OCI-LY7 (cell line): ENCODE measurements around the gene FIGN. TPM values are rescaled to one million over a fixed set of nuclear protein-coding genes. Genes with fewer than 3 reads are reported as not detected.

Experiments
- BruUV-seq: library from RNA; stranded (reverse); fragments of 400-500 nt; replicated peaks from 2 replicates; lab custom pipeline; 2021; lab: Mats Ljungman, UMichigan
- CTCF ChIA-PET: fragments of 300-600 bp; sonication (Branson Sonifier 250); formaldehyde crosslinking; loops from one replicate; lab custom pipeline; 2022; ENCODE audit warnings: antibody characterized with exemption; ENCODE audit not compliant: unreplicated experiment; lab: Charles Lee
- POLR2A ChIA-PET: fragments of 300-600 bp; sonication (Branson Sonifier 250); formaldehyde crosslinking; loops from one replicate; lab custom pipeline; 2022; ENCODE audit warnings: antibody characterized with exemption; lab: Charles Lee
- DNase-seq: peaks from one replicate; pipeline ENCODE4 v3.0.0-alpha.2; 2015; ENCODE audit warnings: low spot score
- H2AFZ ChIP-seq: fragments of 200-600 bp; sonication (generic), shearing (Covaris generic); 2 replicates; pipeline ENCODE4 v1.6.1; 2014; ENCODE audit warnings: mild to moderate bottlenecking, antibody characterized with exemption, low read length, moderate library complexity
- H3K27ac ChIP-seq: fragments of 200-600 bp; sonication (generic); 2 replicates; pipeline ENCODE4 v1.5.1; 2014; ENCODE audit warnings: mixed run types, low read depth, mild to moderate bottlenecking, moderate library complexity, low read length, inconsistent platforms; ENCODE audit not compliant: poor library complexity, severe bottlenecking
- H3K36me3 ChIP-seq: fragments of 200-600 bp; sonication (generic); 2 replicates; pipeline ENCODE4 v1.6.1; 2014; ENCODE audit warnings: mild to moderate bottlenecking, antibody characterized with exemption, low read length, moderate library complexity, mixed read lengths; ENCODE audit not compliant: insufficient read depth
- H3K4me1 ChIP-seq: fragments of 200-600 bp; sonication (generic); 2 replicates; pipeline ENCODE4 v1.5.1; 2014; ENCODE audit warnings: mild to moderate bottlenecking, low read length; ENCODE audit not compliant: insufficient read depth, poor library complexity, severe bottlenecking
- H3K4me2 ChIP-seq: fragments of 200-600 bp; sonication (generic); 2 replicates; pipeline ENCODE4 v1.6.1; 2014; ENCODE audit warnings: mild to moderate bottlenecking, low read length
- H3K4me3 ChIP-seq: fragments of 200-600 bp; sonication (generic); 2 replicates; pipeline ENCODE4 v1.5.1; 2014; ENCODE audit warnings: mild to moderate bottlenecking, low read depth, low read length; ENCODE audit not compliant: poor library complexity, severe bottlenecking
- H3K79me2 ChIP-seq: fragments of 200-600 bp; sonication (generic); 2 replicates; pipeline ENCODE4 v1.6.1; 2016; ENCODE audit warnings: low read depth, mild to moderate bottlenecking, low read length, moderate library complexity, mixed read lengths; ENCODE audit not compliant: insufficient read depth
- H3K9me2 ChIP-seq: fragments of 200-600 bp; sonication (generic); 2 replicates; pipeline ENCODE4 v1.6.1; 2016; ENCODE audit warnings: mild to moderate bottlenecking, low read length, mixed read lengths; ENCODE audit not compliant: insufficient read depth
- H3K9me3 ChIP-seq: fragments of 200-600 bp; sonication (generic); 2 replicates; pipeline ENCODE4 v1.6.1; 2014; ENCODE audit warnings: mild to moderate bottlenecking, mixed run types, low read length, mixed read lengths
- H4K20me1 ChIP-seq: fragments of 200-600 bp; sonication (generic); 2 replicates; pipeline ENCODE4 v1.6.1; 2014; ENCODE audit warnings: mild to moderate bottlenecking, antibody characterized with exemption, low read length, moderate library complexity, mixed read lengths; ENCODE audit not compliant: insufficient read depth
- CTCF ChIP-seq: fragments of 200-600 bp; sonication (generic); conservative IDR thresholded peaks from 2 replicates; pipeline ENCODE4 v1.5.1; 2014; ENCODE audit warnings: mild to moderate bottlenecking, antibody characterized with exemption, low read length, moderate library complexity, mixed read lengths
- EZH2phosphoT487 ChIP-seq: fragments of 200-600 bp; sonication (generic); IDR thresholded peaks from 2 replicates; pipeline ENCODE4 v1.6.1; 2018; ENCODE audit warnings: low read depth, borderline replicate concordance, mild to moderate bottlenecking, mixed run types, antibody characterized with exemption, low read length, moderate library complexity, mixed read lengths
- intact Hi-C: fragments of 100-400 bp; cut with micrococcal nuclease; formaldehyde crosslinking; loops from one replicate; pipeline ENCODE4 v1.10.0; 2022; ENCODE audit not compliant: unreplicated experiment
- total RNA-seq, 2 experiments: library from RNA; depleted of rRNA in 1 of 2; stranded (reverse); fragments of >200 nt in 1 of 2; shearing (Covaris generic) in 1 of 2; gene quantifications; 2 replicates each; pipeline ENCODE4 v1.2.3, GENCODE V29; 2014 to 2022

The FIGN gene
- total RNA-seq, 2 experiments from 2014 or later = not detected

DNA sequence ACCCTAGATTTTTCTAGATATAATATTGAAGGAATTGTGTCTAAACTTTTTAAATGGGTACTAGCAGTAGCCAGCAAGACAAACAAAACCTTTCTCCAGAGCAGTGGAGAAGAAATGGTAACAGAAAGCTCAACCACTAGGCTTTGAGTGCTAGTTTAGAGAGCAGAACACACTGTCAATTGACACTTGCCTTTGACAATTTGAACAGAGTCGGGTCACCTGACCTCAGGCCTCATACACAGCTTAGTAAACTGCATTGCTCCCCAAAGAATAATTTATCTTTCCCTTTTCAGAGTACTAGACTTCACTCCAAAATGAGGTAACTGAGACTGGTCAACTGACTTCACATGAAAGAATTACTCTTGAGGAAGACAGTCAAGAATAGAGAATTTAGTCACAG lies 48.6 kb downstream of the FIGN start:
- H3K4me2 ChIP-seq = no peak overlapping the region
- no TSS peak for BruUV-seq
- no peaks in the 10 kb centered on the region for H3K36me3 ChIP-seq
- H3K79me2 ChIP-seq = no peaks in the 10 kb centered on the region
- no peak for TF ChIP-seq CTCF
- TF ChIP-seq EZH2phosphoT487 = no peak
- no peak overlapping the region for H3K4me3 ChIP-seq
- intact Hi-C loops = no loop called here
- H3K27ac ChIP-seq = no peak overlapping the region
- no peaks in the 10 kb centered on the region for H3K9me3 ChIP-seq
- H3K4me1 ChIP-seq = no peaks in the 10 kb centered on the region
- no peak overlapping the region for H2AFZ ChIP-seq
- no peak for DNase-seq
- POLR2A ChIA-PET = no interaction called here
- H4K20me1 ChIP-seq = no peaks in the 10 kb centered on the region
- no peaks in the 10 kb centered on the region; the same call in 1 of the 2 replicates for H3K9me2 ChIP-seq
- CTCF ChIA-PET = no interaction called here

DNA sequence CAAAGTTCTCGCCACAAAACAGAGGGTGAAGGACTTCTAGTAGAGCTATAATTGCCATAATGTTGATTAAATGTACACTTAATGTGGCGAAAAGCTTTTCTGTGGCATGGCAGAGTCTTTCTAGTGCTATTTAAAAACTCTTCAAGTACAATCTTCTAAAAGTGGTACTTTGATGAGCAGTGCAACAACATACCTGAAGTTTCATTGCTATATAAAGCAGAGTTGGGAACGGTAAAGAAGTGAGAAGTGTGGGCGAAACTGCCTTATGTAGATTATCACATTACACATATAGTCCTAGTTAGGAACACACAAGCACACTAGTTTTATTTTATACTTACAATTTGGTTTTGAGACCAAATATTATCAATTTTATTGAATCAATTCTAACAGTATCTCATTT lies 49.5 kb downstream of the FIGN start:
- POLR2A ChIA-PET = interaction anchor here (0.6 kb wide), 1 partner anchor 132 kb away, joined by 4 read pairs; no protein-coding TSS in a partner anchor
- Histone ChIP-seq H3K79me2 (no peaks in the 10 kb centered on the region), H3K27ac (no peak overlapping the region), H3K9me2 (no peaks in the 10 kb centered on the region; the same call in 1 of the 2 replicates), H2AFZ (no peak overlapping the region), H3K36me3 (no peaks in the 10 kb centered on the region), H3K4me1 (no peaks in the 10 kb centered on the region), H3K4me2 (no peak overlapping the region), H4K20me1 (no peaks in the 10 kb centered on the region), H3K4me3 (no peak overlapping the region), H3K9me3 (no peaks in the 10 kb centered on the region)
- DNase-seq = no peak
- CTCF ChIA-PET = no interaction called here
- BruUV-seq = no TSS peak
- no peak for TF ChIP-seq CTCF
- no peak for TF ChIP-seq EZH2phosphoT487
- intact Hi-C loops = no loop called here

DNA sequence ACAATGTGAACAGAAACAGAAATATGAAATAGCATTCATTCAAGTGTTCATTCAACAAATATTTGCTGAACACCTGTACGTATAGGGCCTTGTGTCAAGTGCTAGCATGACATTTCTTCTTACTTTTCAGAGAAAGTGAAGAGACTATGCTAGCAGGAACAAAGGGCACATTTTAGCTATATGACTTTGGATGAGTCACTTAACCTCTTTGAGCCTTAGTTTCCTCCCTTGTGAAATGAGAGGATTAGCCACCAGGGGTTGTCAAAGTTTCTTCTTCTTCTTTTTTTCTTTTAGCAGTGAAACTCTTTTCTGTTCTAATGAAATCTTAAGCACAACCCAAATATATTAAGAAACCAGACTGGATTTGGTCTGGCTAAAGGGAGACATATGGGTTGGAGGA lies 53.1 kb downstream of the FIGN start:
- BruUV-seq = no TSS peak
- no peaks in the 10 kb centered on the region for H3K79me2 ChIP-seq
- H3K9me3 ChIP-seq = no peaks in the 10 kb centered on the region
- no peaks in the 10 kb centered on the region for H4K20me1 ChIP-seq
- POLR2A ChIA-PET = interaction anchor here (0.5 kb wide), 1 partner anchor 9 kb away, joined by 3 read pairs; no protein-coding TSS in a partner anchor
- DNase-seq = no peak
- H3K4me3 ChIP-seq = no peak overlapping the region
- CTCF ChIA-PET = no interaction called here
- no peaks in the 10 kb centered on the region for H3K9me2 ChIP-seq
- H3K27ac ChIP-seq = no peak overlapping the region
- TF ChIP-seq EZH2phosphoT487 (no peak), CTCF (no peak)
- H3K4me1 ChIP-seq = no peaks in the 10 kb centered on the region
- no peak overlapping the region for H2AFZ ChIP-seq
- H3K36me3 ChIP-seq = no peaks in the 10 kb centered on the region
- intact Hi-C loops = no loop called here
- no peak overlapping the region for H3K4me2 ChIP-seq
